HFFc6 (cell line): Measurements from ENCODE around the gene ZNF845. TPM values are rescaled to one million over a fixed set of nuclear protein-coding genes. Genes with fewer than 3 reads are reported as not detected.
A peak's percentile ranks its signal among the peaks of the same experiment; 100 is the strongest.
"Not testable (repeated sequence)": the region's sequence is repeated elsewhere in the genome, so short reads cannot be mapped to it uniquely, and the experiment has no call there.

Experiments used
- DNase-seq: peaks from one replicate; pipeline ENCODE4 v3.0.0-alpha.2; 2018
- H3K27ac Mint-ChIP-seq: 2 replicates; pipeline ENCODE4 v1.8.0; 2020; ENCODE audit warnings: mild to moderate bottlenecking, mixed read lengths
- H3K27me3 Mint-ChIP-seq: 2 replicates; pipeline ENCODE4 v1.8.0; 2021; ENCODE audit warnings: mild to moderate bottlenecking, moderate library complexity, mixed read lengths; ENCODE audit not compliant: insufficient read depth
- H3K36me3 Mint-ChIP-seq: 2 replicates; pipeline ENCODE4 v1.8.0; 2021; ENCODE audit warnings: low read depth, mixed read lengths
- H3K4me1 Mint-ChIP-seq: 2 replicates; pipeline ENCODE4 v1.8.0; 2020; ENCODE audit warnings: low read depth, mixed read lengths
- H3K4me3 Mint-ChIP-seq: 2 replicates; pipeline ENCODE4 v1.8.0; 2020; ENCODE audit warnings: mild to moderate bottlenecking, moderate library complexity, mixed read lengths
- H3K9me3 Mint-ChIP-seq: 2 replicates; pipeline ENCODE4 v1.8.0; 2020; ENCODE audit warnings: mild to moderate bottlenecking, mixed read lengths
- CTCF ChIP-seq: fragments of 200-600 bp; sonication (generic); IDR thresholded peaks from 2 replicates; pipeline ENCODE4 v1.5.0; 2021; ENCODE audit warnings: antibody characterized with exemption, mild to moderate bottlenecking
- total RNA-seq, 6 experiments: library from RNA; stranded (reverse); fragmentation: NEBNext Ultra II Directional; extraction: Animal tissue kit (Norgen Biotek cat#: 25700); gene quantifications; 2 replicates in 1 of 6; 3 replicates in 5 of 6; pipeline ENCODE4 v1.2.3, GENCODE V29; 2021

ZNF845 gene
- total RNA-seq, 6 experiments from 2014 or later = 4.0 to 4.5 (median 4.2) TPM

GRCh38 chr19:53396525-53396868 lies 62.9 kb downstream of the ZNF845 start:
- DNase-seq = no peak
- H3K27me3 Mint-ChIP-seq = no peaks in the 10 kb centered on the region; the same call in 1 of the 2 replicates
- H3K9me3 Mint-ChIP-seq = peaks cover 13% of the 10 kb centered on the region
- peaks cover 34% of the 10 kb centered on the region for H3K36me3 Mint-ChIP-seq
- H3K4me1 Mint-ChIP-seq = peaks cover 25% of the 10 kb centered on the region
- no peak for TF ChIP-seq CTCF
- H3K4me3 Mint-ChIP-seq = peak overlapping the region; percentile 91
- no peak overlapping the region for H3K27ac Mint-ChIP-seq

- not testable (repeated sequence) for H3K27me3 Mint-ChIP-seq, H3K27ac Mint-ChIP-seq, H3K4me3 Mint-ChIP-seq, DNase-seq
- peaks cover 19% of the 10 kb centered on the region for H3K9me3 Mint-ChIP-seq
- H3K36me3 Mint-ChIP-seq = peaks cover 47% of the 10 kb centered on the region
- peaks cover 25% of the 10 kb centered on the region for H3K4me1 Mint-ChIP-seq
Observed at GRCh38 chr19:53397918-53398317, 64.4 kb downstream of the ZNF845 start.

Other genes with a start within 250 kb of the ZNF845 start
- 10 to 100 TPM; 13.5 to 17.3 (median 16.2) TPM for gene ZNF160, start 230.3 kb upstream of the ZNF845 start, total RNA-seq
- 1 to 10 TPM; 3.2 to 4.6 (median 4.0) TPM for gene ZNF415, start 200.8 kb upstream of the ZNF845 start, total RNA-seq
- 1 to 10 TPM; 3.5 to 5.4 (median 4.4) TPM for gene ZNF347, start 174.7 kb upstream of the ZNF845 start, total RNA-seq
- gene ZNF665, start 140.4 kb upstream of the ZNF845 start, total RNA-seq = under 1 TPM; 0.08 to 0.40 (median 0.20) TPM
- 10 to 100 TPM in 4 of 6 experiments, 1 to 10 TPM in 2; 7.6 to 17.1 (median 14.9) TPM for gene ZNF677, start 78.9 kb upstream of the ZNF845 start, total RNA-seq
- gene VN1R2, start 75.5 kb upstream of the ZNF845 start, total RNA-seq = not detected
- not detected for gene VN1R4, start 66.0 kb upstream of the ZNF845 start, total RNA-seq
- gene ZNF525, start 32.0 kb downstream of the ZNF845 start, total RNA-seq = 1 to 10 TPM; 2.5 to 5.3 (median 3.9) TPM
- 1 to 10 TPM; 4.3 to 5.4 (median 5.1) TPM for gene ZNF765, start 61.4 kb downstream of the ZNF845 start, total RNA-seq
- gene ZNF761, start 98.2 kb downstream of the ZNF845 start, total RNA-seq = 10 to 100 TPM in 3 of 6 experiments, 1 to 10 TPM in 3; 9.5 to 11.1 (median 10.0) TPM
- gene ZNF813, start 134.0 kb downstream of the ZNF845 start, total RNA-seq = 1 to 10 TPM; 2.0 to 6.4 (median 3.4) TPM
- gene ZNF331, start 204.4 kb downstream of the ZNF845 start, total RNA-seq = 10 to 100 TPM in 4 of 6 experiments, 1 to 10 TPM in 2; 9.8 to 13.0 (median 11.3) TPM